ENCODE results near the gene NUTM2G. TPM values are rescaled to one million over a fixed set of nuclear protein-coding genes. Genes with fewer than 3 reads are reported as not detected.

NUTM2G gene
- total RNA-seq = not detected in 2 replicates

DNA sequence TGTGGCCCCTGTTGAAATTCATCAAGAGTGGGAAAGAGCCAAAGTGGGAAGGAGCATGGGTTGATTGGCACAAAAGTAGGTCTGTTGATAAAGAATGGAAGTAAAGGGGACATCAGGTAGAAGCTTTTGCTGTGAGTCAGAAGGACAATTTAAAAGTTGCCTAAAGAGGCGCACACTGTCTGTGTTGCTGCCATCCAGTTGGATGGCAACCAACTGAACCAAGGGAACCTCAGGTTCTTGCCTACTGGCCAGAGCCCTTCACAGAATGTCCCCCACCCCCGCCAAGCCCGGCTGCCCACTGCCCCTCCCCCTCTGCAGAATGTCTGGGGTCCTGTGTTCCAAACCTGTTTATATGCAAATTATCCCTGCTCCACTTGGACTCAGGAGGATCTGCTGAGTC is at the start of gene NUTM2G:
Gene NUTM2G, plus strand, starts transcription at position 301 of the 400 bp plus-strand sequence. CDS start 182 bp downstream, outside the sequence.

Other genes starting within 250 kb of the NUTM2G start
- 9.2 and 9.6 TPM in 2 replicates for gene ZNF510, start 150.8 kb upstream of the NUTM2G start, total RNA-seq
- 2.2 and 4.7 TPM in 2 replicates for gene ZNF782, start 74.3 kb upstream of the NUTM2G start, total RNA-seq
- 12.0 and 36.9 TPM in 2 replicates for gene CTSV, start 110.3 kb downstream of the NUTM2G start, total RNA-seq